HG03442 (cell line): Measurements from ENCODE around the gene CHST3.
"Not testable (repeated sequence)": the region's sequence is repeated elsewhere in the genome, so short reads cannot be mapped to it uniquely, and the experiment has no call there.

Experiments
- ATAC-seq: cut with Tn5 transposase; IDR thresholded peaks from one replicate; pipeline ENCODE4 v1.9.1; 2021; ENCODE audit warnings: mild to moderate bottlenecking, moderate library complexity; ENCODE audit not compliant: unreplicated experiment

The CHST3 gene

DNA sequence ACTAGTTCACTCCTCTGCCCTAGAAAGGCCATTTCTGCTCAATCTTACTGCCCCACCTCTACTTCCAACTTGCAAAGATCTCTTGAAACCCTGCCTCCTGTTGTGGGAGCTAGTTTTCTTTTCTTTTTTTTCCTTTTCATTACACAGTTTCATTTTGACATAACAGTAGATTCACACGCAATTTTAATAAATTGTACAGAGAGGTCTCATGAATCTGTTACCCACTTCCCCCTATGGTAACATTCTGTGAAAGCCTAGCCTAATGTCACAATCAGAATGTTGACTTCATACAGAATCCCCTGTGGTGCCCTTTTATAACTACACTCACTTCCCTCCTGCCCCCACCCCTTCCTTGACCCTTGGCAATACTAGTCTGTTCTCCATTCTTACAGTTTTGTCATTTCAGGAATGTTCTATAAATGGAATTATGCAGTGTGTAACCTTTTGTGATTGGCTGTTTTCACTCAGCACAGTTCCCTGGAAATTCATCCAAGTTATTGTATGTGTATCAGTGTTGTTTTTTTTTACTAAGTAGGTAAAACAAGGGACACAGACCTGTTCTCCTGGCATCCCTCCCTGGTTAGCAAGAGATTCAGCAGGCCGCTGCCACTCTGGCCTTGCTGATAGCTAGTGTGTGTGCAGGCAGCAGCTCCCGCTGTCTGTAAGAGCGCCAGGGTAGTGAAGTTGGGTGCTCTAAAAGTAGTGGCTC is 21.5 kb downstream of the CHST3 start:
- no peak for ATAC-seq

DNA sequence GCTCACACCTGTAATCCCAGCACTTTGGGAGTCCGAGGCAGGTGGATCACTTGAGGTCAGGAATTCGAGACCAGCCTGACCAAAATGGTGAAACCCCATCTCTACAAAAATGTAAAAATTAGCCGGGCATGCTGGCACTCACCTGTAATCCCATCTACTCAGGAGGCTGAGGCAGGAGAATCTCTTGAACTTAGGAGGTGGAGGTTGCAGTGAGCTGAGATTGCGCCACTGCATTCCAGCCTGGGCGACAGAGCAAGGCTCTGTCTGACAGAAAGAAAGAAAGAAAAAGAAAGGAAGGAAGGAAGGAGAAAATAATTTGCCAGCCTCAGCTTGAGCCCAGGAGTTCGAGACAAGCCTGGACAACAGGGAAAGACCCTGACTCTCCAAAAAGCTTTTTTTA is 24.7 kb downstream of the CHST3 start:
- ATAC-seq = not testable (repeated sequence)

DNA sequence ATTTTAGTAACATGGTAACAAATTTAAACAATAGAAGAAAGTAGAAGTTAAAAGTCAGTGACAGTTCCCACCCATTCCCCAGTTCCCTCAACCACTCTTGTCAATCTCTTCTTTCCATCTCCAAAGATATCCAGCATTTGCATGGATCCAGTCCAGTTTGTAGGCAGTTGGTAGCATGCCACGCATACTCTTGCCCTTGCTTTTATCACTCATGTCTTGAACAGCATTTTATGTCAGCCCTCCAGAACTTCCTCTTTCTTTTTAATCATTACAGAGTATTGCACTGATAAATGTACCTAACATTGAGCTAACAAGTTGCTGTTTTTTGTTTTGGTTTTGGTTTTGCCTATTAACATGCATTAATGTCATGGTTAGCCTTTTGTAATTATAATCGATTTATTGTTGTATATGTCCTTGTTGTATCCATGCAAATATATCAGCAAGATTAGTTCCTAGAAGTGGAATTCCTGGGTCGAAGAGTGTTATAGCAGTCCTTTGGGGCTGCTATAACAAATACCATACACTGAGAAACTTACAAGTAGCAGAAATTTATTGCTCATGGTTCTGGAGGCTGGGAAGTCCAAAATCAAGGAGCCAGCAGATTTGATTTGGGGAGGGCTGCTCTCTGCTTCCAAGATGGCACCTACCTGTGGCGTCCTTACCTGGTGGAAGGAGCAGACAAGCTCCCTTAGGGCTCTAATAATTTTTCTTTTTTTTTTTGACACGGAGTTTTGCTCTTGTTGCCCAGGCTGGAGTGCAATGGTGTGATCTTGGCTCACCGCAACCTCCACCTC is 25.7 kb downstream of the CHST3 start:
- no peak for ATAC-seq

DNA sequence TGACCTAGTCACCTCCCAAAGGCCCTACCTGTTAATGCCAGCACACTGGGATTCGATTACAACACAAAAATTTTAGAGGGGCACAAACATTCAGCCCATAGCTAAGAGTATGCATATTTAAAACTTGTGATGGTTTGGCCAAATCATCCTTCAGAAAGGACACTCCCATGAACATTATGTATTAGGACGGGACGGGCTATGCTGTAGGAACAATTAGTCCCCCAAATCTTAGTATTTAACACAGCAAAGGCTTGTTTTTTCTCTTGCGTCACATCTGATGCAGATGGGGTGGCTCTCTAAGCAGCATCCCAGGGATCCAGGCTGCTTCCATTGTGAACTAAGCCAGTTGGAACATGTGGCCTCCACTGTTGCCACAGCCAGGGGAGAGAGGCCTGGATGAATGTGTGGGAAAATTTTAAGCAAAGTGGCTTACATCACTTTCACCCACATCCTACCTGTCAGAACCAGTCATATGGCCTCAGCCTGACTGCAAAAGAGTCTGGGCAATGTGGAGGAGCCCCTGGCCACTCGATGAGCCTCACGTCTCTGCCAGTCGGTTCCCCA is 26.6 kb downstream of the CHST3 start:
- no peak for ATAC-seq

DNA sequence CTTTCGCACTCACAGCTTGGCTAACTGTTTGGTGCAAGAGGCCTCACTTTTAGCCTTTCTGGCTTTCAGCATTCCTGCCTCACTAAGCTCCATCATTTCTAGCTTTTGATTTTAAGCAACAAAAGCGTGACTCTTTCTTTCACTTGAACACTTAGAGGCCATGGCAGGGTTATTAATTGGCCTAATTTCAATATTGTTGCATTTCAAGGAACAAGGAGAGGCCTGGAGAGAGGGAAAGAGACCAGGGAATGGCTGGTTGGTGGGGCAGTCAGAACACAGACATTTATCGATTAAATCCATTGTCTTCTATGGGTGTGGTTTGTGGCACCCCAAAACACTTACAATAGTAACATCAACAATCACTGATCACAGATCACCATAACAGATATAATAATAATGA is 31.3 kb downstream of the CHST3 start:
- no peak for ATAC-seq

DNA sequence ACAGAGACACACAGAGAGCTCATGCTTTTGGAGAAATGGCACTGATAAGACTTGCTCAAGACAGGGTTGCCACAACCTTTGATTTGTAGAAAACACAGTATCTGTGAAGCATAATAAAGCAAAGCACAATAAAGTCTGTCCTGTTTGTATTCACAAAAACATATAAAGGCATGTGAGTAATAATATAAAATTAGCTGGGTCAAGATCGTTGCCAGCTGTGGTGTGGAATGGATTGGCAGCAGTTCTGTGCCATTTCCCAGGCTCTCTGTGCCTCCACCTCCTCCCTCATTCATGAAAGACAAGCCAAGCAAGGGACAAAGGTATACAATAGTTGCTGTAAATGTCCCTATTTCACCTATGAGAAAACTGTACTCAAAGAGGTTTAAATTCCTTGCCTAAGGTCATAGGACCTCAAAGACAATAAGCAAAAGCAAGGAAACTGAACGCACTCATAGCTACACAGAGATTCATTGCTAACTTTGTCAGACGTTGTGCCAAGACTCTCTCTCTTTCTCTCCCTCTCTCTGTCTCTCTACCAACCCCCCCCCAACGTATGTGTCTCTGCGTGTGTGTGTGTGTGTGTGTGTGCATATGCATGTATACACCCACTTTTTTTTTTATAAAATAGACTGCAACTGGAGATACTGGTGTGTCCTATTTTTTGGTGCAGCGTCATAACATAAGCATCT is 31.8 kb downstream of the CHST3 start:
- no peak for ATAC-seq

DNA sequence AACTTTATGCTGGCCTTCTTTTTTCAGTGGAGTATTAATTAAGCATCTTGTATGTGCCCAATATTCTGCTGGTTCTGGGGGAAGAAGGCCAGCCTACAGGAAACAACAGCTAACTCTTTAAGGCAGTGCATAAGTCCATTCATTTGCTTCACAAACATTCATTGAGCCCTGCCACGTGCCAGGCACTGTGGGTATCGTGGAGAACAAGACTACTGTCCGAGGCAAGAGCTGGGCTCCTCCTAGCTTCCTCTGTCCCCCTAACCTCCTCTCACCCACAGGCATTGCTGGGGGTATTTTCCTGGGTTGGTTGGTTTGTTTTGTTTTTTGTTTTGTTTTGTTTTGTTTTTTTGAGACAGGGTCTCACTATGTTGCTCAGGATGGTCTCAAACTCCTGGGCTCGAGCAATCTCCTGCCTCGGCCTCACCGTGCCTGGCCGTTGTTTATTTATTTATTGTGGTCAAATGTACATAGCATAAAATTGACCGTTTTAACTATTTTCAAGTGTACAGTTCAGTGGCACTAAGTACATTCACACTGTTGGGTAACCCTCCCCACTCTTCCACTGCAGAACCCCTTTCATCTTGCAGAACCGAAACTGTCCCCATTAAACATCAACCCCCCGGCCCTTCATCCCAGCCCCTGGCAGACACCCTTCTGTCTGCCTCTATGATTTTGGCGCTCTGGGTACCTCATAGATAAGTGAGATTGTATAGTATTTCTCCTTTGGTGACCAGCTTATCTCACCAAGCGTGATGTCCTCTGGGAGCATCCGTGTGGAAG is 32.6 kb downstream of the CHST3 start:
- ATAC-seq = no peak

DNA sequence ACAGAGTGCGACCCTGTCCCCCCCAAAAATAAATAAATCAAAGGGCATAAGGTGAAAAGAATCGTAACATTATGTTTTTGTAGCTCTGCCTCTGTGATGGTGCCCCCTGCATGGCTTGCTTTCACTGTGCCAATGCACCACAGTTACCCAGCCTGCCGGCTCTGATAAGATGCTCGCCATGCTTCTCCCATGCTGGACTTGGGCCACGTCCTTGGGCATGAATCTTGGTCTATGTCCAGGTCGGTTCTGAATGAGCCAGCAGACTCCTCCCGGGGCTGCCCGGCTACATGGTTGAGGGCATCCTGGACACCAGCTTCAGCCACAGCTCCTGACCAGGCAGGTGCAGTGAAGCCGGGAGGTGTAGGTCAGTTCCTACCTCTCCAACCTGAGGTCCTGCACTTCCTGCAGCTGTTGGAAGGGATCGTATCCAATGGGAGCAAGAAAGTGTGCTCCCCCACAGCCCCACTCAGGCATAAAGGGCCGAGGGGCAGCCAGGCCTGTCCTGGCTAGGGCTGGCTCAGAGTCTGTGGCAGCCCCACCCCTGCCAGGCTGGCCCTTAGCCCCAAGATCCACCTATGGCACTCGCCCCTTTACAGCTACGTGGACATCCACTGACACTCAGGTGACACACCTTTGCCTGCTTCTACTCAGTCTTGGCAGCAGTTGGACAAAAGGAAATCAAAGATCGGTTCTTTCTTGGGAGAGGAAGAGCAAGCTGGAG is 34.1 kb downstream of the CHST3 start:
- ATAC-seq = no peak

DNA sequence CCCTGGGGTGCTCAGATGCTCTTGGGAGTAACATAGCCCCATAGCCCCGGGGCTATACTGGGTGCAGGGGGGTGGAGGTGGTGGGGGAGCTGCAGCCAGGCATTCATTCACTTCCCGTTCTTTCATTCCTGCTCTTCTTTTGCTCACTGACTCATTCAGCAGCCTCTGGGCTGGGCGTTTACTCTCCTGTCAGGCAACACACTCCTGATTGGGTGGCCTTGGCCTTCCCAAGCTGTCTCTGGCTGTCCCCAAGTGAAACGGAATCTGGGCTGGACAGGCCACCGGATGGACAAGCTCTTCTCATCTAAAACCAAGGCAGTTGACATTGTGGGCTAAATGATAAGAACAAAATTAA is 34.6 kb downstream of the CHST3 start:
- ATAC-seq = no peak

DNA sequence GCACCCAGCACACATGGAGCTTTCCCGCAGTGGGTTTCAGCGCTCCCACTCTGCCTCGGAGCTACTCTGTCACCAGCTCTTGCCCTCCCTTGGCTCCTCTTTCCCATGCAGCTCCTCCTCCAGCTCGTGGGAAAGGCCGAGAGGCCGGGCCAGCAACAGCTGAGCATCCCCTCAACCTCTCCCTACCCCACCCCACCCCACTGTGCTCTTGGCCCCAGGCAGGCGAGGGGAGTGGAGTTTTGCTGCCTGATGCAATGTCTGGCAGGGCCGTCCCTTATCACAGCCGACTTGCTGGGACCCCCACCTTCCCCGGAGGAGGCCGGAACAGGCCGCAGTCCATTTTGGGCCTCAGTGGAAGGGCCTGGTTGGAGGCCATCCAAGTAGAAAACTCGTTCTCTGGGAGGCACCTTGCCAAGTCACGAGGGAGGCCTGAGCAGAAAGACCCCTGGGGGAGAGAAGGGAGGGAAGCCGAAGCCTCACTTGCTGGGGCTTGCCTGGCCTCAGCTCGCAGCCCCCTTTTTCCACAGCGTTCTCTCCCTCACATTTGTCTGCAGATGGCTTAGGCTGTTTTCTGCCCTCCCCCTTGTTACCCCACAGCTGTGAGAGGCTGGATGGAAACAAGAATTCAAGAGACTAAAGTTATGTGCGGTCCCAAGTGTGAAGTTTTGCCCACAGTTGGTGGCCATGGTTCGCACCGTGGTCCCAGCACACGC is 35.3 kb downstream of the CHST3 start:
- no peak for ATAC-seq

DNA sequence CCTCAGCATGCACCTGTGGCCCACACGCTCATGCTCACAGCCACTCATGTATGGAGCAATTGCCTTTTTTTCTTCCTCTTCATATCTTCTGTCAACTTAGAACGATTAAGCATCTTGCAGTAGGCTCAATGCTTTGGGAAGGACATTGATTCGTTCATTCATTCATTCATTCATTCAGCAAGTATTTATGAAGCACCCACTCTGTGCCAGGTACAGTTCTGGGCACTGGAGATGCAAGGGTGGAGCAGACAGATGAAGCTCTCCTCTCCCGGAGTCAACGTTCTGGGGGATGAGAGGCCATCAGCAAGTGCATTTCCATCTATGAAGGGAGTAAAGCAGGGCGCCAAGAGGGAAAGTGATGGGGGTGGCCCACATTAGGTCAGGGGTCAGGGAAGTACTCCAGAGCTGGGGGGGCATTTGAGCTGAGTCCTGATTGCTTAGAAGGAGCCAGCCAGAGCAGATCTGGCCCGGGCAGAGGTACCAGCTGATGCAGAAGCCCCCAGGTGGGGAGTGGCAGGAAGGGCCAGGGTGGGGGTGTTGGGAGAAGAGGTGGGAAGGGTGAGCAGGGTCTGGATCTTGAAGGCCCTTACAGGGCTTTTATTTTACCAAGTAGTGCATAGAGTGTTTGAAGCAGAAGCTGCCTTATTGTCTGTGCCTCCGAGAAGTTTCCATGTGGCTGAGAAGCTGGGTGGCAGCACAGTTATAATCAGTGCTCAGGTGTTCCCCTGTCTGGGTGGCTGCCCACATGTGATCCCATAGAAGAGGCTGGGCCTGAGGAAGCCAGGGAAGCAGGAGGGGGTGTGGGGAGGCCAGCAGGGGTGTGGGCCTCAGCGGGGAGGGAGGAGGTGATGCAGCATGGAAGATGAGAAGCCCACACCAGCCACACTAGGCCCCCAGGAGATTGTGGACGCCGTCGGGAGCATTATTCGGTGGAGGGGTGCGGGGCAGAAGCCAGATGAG is 36.2 kb downstream of the CHST3 start:
- no peak for ATAC-seq

DNA sequence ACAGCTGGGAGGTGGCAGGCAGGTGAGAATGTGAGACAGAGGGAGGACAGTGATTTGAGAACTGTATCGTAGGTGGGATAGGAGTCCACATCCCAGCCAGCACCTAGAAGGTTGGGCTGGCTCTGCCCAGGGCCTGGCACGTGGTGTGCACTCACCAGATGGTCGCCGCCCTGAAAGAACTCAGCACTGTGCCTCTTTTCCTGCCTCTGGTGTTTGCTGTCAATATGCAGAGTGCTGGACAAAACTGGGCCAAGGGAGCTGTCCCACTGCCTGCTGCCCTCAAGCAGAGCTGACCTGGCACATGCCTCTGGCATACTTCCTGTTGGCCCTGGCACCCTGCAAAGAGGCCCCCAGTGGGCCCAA is 36.8 kb downstream of the CHST3 start:
- ATAC-seq = no peak

DNA sequence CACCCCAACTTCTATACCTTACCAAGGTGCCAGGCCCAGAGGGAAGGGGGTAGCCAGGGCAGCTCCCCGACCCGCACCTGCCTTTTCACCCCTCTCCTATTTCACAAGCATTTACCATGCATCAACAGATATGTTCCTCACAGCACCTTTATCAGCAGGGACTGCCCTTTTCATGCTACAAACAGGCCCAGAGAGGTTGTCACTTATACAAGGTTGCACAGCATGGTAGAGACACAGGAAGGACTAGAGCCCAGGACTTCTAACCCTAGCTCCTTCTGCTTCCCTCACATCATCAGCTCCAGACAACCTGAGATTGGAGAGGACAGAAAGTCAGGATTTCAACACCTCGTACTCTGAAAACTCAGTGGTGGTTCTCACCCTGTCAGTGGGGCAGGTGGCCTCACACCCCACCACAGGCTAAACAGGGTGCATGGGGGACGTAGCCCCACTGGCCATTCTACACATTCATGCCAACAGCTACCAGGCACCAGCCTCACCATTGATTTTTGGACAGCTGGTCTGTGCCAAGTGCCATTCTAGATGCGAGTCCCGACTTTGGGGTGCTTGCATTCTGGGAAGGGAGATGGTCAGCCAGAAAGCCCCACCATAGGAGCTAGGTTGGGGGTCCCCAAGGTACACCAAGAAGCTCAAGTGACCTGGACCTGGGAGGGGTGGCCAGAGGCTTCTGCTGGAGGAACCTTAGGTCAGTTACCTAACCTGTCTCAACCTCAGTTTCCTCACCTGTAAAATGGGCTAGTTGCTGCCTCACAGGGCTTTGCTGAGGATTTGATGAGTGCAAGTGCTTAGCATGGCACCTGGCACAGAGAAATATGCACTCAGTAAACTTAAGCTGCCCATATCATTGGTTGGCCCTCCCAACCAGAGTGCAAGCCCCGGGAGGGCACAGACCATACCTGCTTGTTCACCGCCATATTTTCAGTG is 38.4 kb downstream of the CHST3 start:
- no peak for ATAC-seq

DNA sequence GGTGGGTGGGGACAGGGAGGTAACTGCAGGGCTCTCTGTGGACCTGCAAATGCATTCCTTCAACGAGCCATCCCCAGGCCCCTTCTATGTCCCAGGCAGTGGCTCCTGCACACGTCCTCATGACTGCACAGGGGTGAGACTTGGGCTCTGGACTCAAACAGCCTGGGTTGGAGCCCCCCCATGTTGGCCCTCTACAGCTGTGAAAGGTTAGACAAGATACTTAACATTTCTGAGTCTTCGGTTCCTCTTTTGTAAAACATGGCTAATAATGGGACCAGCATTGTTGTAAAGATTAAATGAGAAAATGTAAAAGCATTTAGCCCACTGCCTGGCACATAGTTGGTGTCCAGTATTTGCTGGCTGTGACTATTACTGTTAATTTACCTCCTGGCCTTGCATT is 41.8 kb downstream of the CHST3 start:
- ATAC-seq = no peak

DNA sequence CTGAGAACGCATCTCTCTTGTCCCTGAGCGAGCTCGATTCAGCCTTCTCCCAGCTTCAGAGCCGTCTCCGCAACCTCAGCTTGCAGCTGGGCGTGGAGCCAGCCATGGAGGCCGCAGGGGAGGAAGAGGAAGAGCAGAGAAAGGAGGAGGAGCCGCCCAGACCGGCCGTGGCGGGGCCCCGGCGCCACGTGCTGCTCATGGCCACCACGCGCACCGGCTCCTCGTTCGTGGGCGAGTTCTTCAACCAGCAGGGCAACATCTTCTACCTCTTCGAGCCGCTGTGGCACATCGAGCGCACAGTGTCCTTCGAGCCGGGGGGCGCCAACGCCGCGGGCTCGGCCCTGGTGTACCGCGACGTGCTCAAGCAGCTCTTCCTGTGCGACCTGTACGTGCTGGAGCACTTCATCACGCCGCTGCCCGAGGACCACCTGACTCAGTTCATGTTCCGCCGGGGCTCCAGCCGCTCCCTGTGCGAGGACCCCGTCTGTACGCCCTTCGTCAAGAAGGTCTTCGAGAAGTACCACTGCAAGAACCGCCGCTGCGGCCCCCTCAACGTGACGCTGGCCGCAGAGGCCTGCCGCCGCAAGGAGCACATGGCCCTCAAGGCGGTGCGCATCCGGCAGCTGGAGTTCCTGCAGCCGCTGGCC is 43.2 kb downstream of the CHST3 start:
- no peak for ATAC-seq

DNA sequence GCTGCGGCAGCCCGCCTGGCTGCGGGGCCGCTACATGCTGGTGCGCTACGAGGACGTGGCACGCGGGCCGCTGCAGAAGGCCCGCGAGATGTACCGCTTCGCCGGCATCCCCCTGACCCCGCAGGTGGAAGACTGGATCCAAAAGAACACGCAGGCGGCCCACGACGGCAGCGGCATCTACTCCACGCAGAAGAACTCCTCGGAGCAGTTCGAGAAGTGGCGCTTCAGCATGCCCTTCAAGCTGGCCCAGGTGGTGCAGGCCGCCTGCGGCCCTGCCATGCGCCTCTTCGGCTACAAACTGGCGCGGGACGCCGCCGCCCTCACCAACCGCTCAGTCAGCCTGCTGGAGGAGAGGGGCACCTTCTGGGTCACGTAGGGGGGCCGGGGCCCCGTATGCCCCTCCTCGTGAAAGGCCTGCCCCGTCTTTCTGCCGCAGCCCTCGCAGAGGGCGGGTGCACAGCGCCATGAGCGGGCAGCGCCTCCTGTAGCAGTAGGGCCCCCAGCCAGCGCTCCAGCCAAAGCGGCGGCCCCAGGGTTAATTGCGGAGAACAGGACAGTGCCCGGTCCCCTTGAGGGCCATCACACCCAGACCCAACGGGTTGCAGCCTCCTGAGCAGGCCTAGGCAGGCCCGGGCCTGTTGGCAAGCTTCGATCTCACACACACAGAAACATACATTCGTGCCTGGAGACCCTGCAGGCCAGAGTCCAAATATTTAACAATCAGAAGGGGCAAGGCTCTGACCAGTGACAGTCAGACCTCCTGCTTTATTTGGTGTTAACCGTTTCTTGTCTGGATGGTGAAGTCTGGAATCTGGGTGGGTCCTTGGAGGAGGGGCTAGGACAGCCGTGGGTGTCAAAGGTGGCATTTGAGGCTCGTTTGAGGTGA is 44.1 kb downstream of the CHST3 start:
- ATAC-seq = no peak
